HEK293 (cell line): ENCODE results near the gene ADAM8.
A peak's percentile ranks its signal among the peaks of the same experiment; 100 is the strongest.

ENCODE experiments used
- CTCF ChIA-PET: fragments of 350-600 bp; formaldehyde crosslinking; extraction: SDS; loops from one replicate; lab custom pipeline; 2021; ENCODE audit warnings: antibody characterized with exemption; lab: Yijun Ruan, JAX
- POLR2A ChIA-PET: fragments of 300-600 bp; formaldehyde crosslinking; extraction: SDS; loops from one replicate; lab custom pipeline; 2020; ENCODE audit warnings: antibody characterized with exemption, inconsistent platforms; lab: Yijun Ruan, JAX
- H3K27ac ChIP-seq: fragments of 200-500 bp; sonication (Bioruptor generic); 2 replicates; pipeline ENCODE4 v1.5.1; 2014; ENCODE audit warnings: low read depth, low read length, control low read depth, inconsistent platforms; ENCODE audit errors: extremely low read depth
- H3K36me3 ChIP-seq, 2 experiments: fragments of 200-500 bp in 1 of 2; sonication (Bioruptor generic) in 1 of 2; 1 replicate in 1 of 2; 2 replicates in 1 of 2; pipeline ENCODE4 v1.5.1; 2014 to 2017; ENCODE audit warnings: inconsistent platforms in 2 of 2, low read length in 2 of 2; ENCODE audit not compliant: control insufficient read depth in 2 of 2, insufficient read depth in 1 of 2
- H3K4me1 ChIP-seq: fragments of 200-500 bp; sonication (Bioruptor generic); 2 replicates; pipeline ENCODE4 v1.5.1; 2014; ENCODE audit warnings: mild to moderate bottlenecking, low read length, inconsistent platforms; ENCODE audit not compliant: control insufficient read depth, insufficient read depth
- H3K4me3 ChIP-seq: 2 replicates; pipeline ENCODE4 v1.5.1; 2011; ENCODE audit warnings: low read depth, mild to moderate bottlenecking, control low read depth, low read length, moderate library complexity
- H3K9me3 ChIP-seq: fragments of 200-500 bp; sonication (Bioruptor generic); 2 replicates; pipeline ENCODE4 v1.5.1; 2014; ENCODE audit warnings: low read depth, low read length, inconsistent platforms; ENCODE audit not compliant: control insufficient read depth, insufficient read depth
- AEBP2 ChIP-seq: fragments of 450-650 bp; formaldehyde crosslinking; IDR thresholded peaks from 2 replicates; pipeline ENCODE4 v1.5.1; 2016; ENCODE audit warnings: missing biosample characterization, missing genetic modification characterization, borderline replicate concordance
- EGR2 ChIP-seq: fragments of 450-650 bp; formaldehyde crosslinking; IDR thresholded peaks from 2 replicates; pipeline ENCODE4 v1.5.1; 2016; ENCODE audit warnings: low read depth, missing biosample characterization, missing genetic modification characterization
- GLIS2 ChIP-seq: fragments of 450-650 bp; formaldehyde crosslinking; IDR thresholded peaks from 2 replicates; pipeline ENCODE4 v1.5.1; 2016; ENCODE audit warnings: missing biosample characterization, missing genetic modification characterization
- KLF1 ChIP-seq: fragments of 450-650 bp; formaldehyde crosslinking; IDR thresholded peaks from 2 replicates; pipeline ENCODE4 v1.5.1; 2016; ENCODE audit warnings: missing biosample characterization, missing genetic modification characterization
- KLF10 ChIP-seq: fragments of 450-650 bp; IDR thresholded peaks from 2 replicates; pipeline ENCODE4 v1.5.1; 2018; ENCODE audit warnings: missing biosample characterization, mild to moderate bottlenecking, missing genetic modification characterization
- PATZ1 ChIP-seq: fragments of 450-650 bp; formaldehyde crosslinking; IDR thresholded peaks from 2 replicates; pipeline ENCODE4 v1.5.1; 2016; ENCODE audit warnings: missing biosample characterization, missing genetic modification characterization
- PRDM1 ChIP-seq: fragments of 450-650 bp; formaldehyde crosslinking; IDR thresholded peaks from 2 replicates; pipeline ENCODE4; 2016; ENCODE audit warnings: missing biosample characterization, missing genetic modification characterization
- PRDM2 ChIP-seq: fragments of 450-650 bp; formaldehyde crosslinking; IDR thresholded peaks from 2 replicates; pipeline ENCODE4 v1.5.1; 2016; ENCODE audit warnings: missing biosample characterization, missing genetic modification characterization, borderline replicate concordance
- ZFHX2 ChIP-seq: fragments of 450-650 bp; formaldehyde crosslinking; conservative IDR thresholded peaks from 2 replicates; pipeline ENCODE4 v1.5.1; 2016; ENCODE audit warnings: missing biosample characterization, missing genetic modification characterization
- ZNF114 ChIP-seq: fragments of 450-650 bp; formaldehyde crosslinking; IDR thresholded peaks from 2 replicates; pipeline ENCODE4 v1.5.0; 2017; ENCODE audit warnings: missing biosample characterization, missing genetic modification characterization
- ZNF121 ChIP-seq: fragments of 450-650 bp; formaldehyde crosslinking; IDR thresholded peaks from 2 replicates; pipeline ENCODE4 v1.5.1; 2016; ENCODE audit warnings: missing biosample characterization, missing genetic modification characterization
- ZNF202 ChIP-seq: fragments of 450-650 bp; formaldehyde crosslinking; IDR thresholded peaks from 2 replicates; pipeline ENCODE4 v1.5.1; 2016; ENCODE audit warnings: missing biosample characterization, missing genetic modification characterization, borderline replicate concordance
- ZNF280C ChIP-seq: fragments of 450-650 bp; formaldehyde crosslinking; IDR thresholded peaks from 2 replicates; pipeline ENCODE4 v1.5.1; 2016; ENCODE audit warnings: missing biosample characterization, missing genetic modification characterization
- ZNF398 ChIP-seq: fragments of 450-650 bp; formaldehyde crosslinking; IDR thresholded peaks from 2 replicates; pipeline ENCODE4 v1.5.1; 2017; ENCODE audit warnings: missing biosample characterization, missing genetic modification characterization
- ZNF416 ChIP-seq: fragments of 450-650 bp; formaldehyde crosslinking; IDR thresholded peaks from 2 replicates; pipeline ENCODE4 v1.5.1; 2016; ENCODE audit warnings: missing biosample characterization, missing genetic modification characterization
- ZNF558 ChIP-seq: fragments of 450-650 bp; formaldehyde crosslinking; IDR thresholded peaks from 2 replicates; pipeline ENCODE4 v1.5.1; 2016; ENCODE audit warnings: missing biosample characterization, missing genetic modification characterization
- ZNF561 ChIP-seq: fragments of 450-650 bp; IDR thresholded peaks from 2 replicates; pipeline ENCODE4 v1.5.1; 2018; ENCODE audit warnings: missing biosample characterization, missing genetic modification characterization, borderline replicate concordance
- ZNF571 ChIP-seq: fragments of 450-650 bp; formaldehyde crosslinking; IDR thresholded peaks from 2 replicates; pipeline ENCODE4 v1.5.0; 2017; ENCODE audit warnings: missing biosample characterization, missing genetic modification characterization
- ZNF585B ChIP-seq: fragments of 450-650 bp; formaldehyde crosslinking; IDR thresholded peaks from 2 replicates; pipeline ENCODE4 v1.5.1; 2016; ENCODE audit warnings: missing biosample characterization, missing genetic modification characterization
- ZNF660 ChIP-seq: fragments of 450-650 bp; IDR thresholded peaks from 2 replicates; pipeline ENCODE4 v1.5.1; 2018; ENCODE audit warnings: missing biosample characterization, mild to moderate bottlenecking, missing genetic modification characterization
- ZSCAN16 ChIP-seq: fragments of 450-650 bp; formaldehyde crosslinking; IDR thresholded peaks from 2 replicates; pipeline ENCODE4 v1.5.1; 2016; ENCODE audit warnings: missing biosample characterization, missing genetic modification characterization

The ADAM8 gene

GRCh38 chr10:133272964-133273420 lies 3.7 kb downstream of the ADAM8 start (continued):
- no peak for TF ChIP-seq GLIS2 (tag by site-specific recombination)
- no peak for TF ChIP-seq ZNF416 (tag by site-specific recombination)
- TF ChIP-seq KLF10 (tag by site-specific recombination), result no peak
- TF ChIP-seq ZNF398 (tag by site-specific recombination), result no peak
- TF ChIP-seq EGR2, result no peak
- TF ChIP-seq KLF1, result no peak
- TF ChIP-seq ZNF561 (tag by site-specific recombination), result no peak

- no peaks in the 10 kb centered on the region for H3K9me3 ChIP-seq
- ChIA-PET CTCF (no interaction called here), POLR2A (no interaction called here)
- H3K36me3 ChIP-seq, result peaks cover 0 to 10% of the 10 kb centered on the region in 2 experiments; a peak in 1 of 3 replicates
- no peak overlapping the region for H3K27ac ChIP-seq
- no peak overlapping the region for H3K4me3 ChIP-seq
- no peaks in the 10 kb centered on the region for H3K4me1 ChIP-seq
- TF ChIP-seq AEBP2 (tag by site-specific recombination), result no peak
- 0 out of 2 replicates have a peak, but pooled peaks have one; percentile 12 for TF ChIP-seq EGR2
- no peak for TF ChIP-seq ZSCAN16 (tag by site-specific recombination)
- no peak for TF ChIP-seq ZNF280C (tag by site-specific recombination)
- no peak for TF ChIP-seq ZNF121 (tag by site-specific recombination)
- TF ChIP-seq PATZ1 (tag by site-specific recombination), result no peak
- TF ChIP-seq ZNF202 (tag by site-specific recombination), result no peak
- no peak for TF ChIP-seq PRDM2 (tag by site-specific recombination)
- TF ChIP-seq ZNF585B (tag by site-specific recombination), result no peak
- TF ChIP-seq ZNF114 (tag by site-specific recombination), result no peak
- TF ChIP-seq ZNF558 (tag by site-specific recombination), result no peak
- no peak for TF ChIP-seq ZNF660 (tag by site-specific recombination)
- TF ChIP-seq PRDM1, result no peak
- TF ChIP-seq ZNF571 (tag by site-specific recombination), result no peak
- TF ChIP-seq ZFHX2 (tag by site-specific recombination), result 0 out of 2 replicates have a peak, but pooled peaks have one; percentile 9
These were observed 4.2 kb downstream of the ADAM8 start for GRCh38 chr10:133272301-133272963.
